GM12892 (cell line): ENCODE measurements around the gene IKBKG.

ENCODE experiments used
- POLR2A ChIP-seq: IDR thresholded peaks from 2 replicates; pipeline ENCODE4 v1.6.1; 2011; ENCODE audit warnings: low read depth, low read length, control low read depth
- POLR2AphosphoS5 ChIP-seq: IDR thresholded peaks from 2 replicates; pipeline ENCODE4 v1.6.1; 2011; ENCODE audit warnings: low read depth, low read length, control low read depth
- TAF1 ChIP-seq: IDR thresholded peaks from 2 replicates; pipeline ENCODE4 v1.6.1; 2011; ENCODE audit warnings: low read depth, mild to moderate bottlenecking, control low read depth, low read length, borderline replicate concordance

DNA sequence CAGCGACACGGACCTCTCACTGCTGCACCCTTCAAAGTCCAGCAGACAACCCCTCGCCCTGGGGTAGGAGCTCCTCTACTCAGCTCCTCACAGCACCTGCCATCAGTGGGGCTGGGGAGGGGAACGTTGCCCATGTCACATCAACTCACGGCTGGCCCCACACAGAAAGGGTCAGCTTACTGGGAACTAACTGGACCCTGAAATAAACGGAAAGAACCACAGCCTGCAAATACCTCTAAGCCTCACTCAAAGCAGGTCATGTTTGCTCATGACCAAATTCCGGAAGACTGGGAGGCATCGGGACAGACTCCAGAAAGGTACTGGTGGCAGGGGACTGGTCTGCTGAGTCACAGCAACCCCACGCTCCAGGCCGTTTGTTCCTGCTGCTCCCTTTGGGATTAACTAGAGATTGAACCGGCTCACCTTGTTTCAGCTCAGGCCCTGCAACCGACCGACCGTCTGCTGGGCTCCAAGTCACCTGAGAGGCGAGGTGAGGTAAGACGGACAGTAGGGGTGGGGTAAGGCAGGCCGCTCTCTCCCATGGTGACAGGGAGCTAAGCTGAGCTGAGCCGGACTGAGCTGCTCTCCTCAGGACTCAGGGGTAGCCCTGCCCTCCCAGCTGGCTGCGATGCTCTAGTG, 6.4 kb upstream of the IKBKG start:
- TF ChIP-seq POLR2A: no peak
- TF ChIP-seq TAF1: no peak
- no peak for TF ChIP-seq POLR2AphosphoS5
